Muscle of back (tissue), 11 donors: Measurements from ENCODE around the gene LDLRAD1. TPM values are rescaled to one million over a fixed set of nuclear protein-coding genes. Genes with fewer than 3 reads are reported as not detected.
"Not testable (repeated sequence)": the region's sequence is repeated elsewhere in the genome, so short reads cannot be mapped to it uniquely, and the experiment has no call there.

ENCODE experiments used
- DNase-seq, 3 donors: peaks; one replicate each; pipeline versions ENCODE4 v3.0.0 to v3.0.0-alpha.2; 2013
- polyA plus RNA-seq, 10 donors: library from polyadenylated mRNA; unstranded; fragments of 120-200 nt; gene quantifications; one replicate each; pipeline ENCODE4 v1.2.1, GENCODE V29; 2013; ENCODE audit not compliant: insufficient read length in 10 of 10

LDLRAD1 gene
- polyA plus RNA-seq, 10 donors, result not detected

DNA sequence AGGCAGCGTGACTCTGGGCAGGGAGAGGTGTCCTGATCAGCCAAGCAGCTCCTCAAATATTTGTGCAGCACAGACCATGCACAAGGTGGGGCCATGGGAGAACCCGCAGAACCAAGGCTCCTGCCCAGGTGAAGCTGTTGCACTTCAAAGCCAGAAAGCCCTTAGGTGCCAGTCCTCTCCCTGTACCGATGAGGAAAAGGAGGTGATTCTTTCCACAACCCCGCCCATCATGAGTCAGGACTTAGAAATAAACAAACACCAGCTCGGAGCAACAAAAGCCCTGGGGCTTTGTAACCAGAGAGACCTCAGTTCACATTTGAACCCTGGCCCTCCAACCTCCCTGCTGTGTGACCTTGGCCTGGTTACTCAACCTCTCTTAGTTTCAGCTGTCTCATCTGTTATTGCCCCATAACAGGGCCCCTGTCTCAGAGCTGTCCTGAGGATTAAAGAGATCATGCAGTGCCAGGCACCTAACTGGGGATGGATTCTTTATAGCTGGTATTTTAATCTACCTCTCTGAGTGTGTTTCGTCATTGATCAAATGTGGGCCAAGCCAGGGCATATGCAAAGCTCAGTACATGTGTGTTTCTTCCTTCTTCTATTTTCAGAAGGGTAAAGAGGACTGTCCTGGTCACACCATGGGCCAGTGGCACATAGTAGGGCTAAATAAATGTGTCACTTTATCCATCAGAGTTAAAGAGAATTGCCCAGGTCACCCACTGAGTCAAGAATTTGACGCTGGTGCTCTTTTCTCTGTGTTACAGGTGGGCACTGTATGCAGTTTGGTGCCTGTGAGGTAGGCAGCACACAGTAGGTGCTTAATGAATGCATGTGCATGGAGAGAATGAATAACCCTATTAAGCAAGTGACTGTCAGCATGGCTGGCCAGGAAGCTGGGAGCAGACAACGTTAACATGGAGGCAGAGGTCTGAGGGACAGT is 1.4 kb downstream of the LDLRAD1 start:
- DNase-seq, result no peak

DNA sequence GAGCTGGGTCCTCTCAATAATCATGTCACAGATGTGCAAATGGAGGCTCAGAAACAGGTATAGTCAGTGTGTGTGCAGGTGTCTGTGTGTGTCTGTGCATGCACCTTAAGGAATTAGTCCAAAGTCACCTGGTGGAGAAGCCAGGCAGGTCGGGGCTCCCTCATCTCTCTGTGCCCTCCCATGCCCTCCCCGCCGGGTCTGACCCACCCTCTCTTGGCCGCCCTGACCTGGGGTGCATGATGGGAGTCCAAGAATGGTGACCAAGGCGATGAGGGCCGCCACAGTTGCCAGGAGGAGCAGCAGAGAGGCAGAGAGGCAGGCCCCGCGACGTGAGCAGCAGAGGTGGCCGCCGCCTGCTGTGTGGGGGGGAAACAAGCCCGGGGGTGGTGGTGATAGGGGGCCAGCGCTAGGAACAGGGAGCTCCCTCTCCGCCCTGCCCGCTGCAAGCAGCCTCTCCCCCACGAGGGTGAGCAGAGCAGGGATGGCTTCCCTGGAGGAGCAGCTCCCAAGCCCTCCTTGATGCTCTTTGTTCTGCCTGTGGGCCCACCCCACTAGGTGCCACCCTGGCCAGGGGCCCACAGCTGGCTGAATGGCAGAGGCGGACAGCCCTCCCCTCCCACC is 3.9 kb downstream of the LDLRAD1 start:
- no peak for DNase-seq

DNA sequence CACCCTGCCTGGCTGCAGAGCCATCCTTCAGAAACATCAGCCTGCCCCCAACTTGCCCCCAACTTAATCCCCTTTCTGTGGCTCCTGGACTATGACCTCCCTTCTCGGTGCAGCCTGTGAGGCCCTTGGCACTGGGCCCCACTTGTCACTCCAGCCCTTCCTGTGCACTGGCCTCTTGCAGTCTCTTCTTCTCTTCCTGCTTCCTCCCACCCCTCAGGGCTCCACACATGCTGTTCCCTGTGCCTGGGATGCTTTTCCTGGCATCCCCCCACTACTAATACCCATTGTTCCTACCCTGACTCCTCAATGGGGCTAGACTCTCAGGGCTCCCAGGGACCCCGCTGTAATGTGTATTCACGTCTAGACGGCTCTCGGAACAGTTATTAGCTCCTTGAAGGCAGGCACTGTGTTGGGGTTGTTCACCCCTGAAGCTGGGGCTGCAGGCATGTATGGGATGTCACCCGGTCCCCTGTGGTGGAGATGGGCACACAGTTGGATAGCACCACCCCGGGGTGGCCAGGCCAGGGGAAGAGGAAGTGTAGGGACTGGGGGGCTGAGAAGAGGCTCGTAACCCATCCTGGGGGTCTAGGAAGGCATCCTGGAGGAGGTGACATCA is 4.5 kb downstream of the LDLRAD1 start:
- no peak for DNase-seq

DNA sequence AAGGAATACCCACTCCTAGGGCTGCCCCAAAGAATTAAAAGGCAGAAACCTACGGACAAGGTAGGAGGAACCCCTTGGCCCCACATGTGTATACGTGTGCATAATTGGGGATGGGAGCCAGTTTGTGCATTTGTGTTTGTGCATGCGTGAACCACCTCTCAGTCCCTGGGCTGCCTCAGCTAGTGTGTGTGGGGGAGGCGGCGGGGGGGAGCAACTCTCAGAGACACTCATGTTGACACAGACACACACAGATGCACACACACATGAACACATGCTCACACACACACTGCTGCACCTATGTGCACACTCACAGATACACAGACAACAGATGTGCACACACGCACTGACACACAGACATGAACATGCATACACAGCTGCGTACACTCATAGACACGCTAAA is 5.1 kb downstream of the LDLRAD1 start:
- DNase-seq, result no peak

DNA sequence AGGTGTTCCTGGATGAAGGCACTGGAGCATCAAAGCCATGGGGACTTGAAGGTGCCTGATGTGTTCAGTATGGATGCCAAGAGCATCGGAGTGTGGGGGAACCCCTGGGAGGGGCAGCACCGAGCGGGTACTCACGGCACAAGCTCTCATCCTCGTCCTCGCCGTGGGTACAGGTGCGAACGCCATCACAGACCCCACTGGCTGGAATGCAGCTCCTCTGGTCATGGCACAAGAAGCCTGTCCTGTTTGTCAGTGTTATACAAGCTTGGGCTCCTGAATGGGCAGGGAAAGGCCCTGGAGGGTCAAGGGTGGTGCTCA is 6.0 kb downstream of the LDLRAD1 start:
- DNase-seq, result no peak

DNA sequence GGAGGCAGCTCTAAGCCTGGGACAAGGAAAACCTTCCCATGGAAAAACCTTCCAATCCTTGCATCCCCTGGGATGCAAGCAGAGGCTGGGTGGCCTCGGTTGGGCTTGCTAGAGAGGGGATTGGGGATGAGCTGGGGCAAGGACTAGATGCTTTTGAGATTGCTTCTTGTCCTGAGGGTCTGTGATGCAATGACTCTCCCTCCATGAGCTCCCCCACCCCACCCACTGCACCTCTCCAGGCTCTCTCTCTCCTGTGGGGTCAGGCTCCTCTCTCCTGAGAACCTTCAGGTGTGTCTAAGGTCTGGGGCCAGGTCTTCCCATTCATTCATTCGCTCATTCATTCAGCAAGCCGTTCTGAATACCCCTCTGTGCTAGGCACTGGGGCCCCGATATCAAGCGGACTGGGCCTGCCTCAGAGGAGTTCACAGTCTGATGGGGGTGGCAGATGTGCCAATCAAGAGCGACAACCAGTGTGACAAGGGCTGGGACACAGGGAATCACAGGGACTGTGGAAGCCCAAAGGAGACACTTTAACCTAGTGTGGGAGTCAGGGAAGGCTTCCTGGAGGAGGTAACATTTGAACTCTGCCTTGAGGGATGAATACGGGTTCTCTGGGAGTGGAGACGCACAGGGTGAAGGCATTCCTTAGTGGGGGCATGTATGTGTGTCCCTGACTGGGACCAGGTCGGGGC is 6.5 kb downstream of the LDLRAD1 start:
- no peak for DNase-seq

DNA sequence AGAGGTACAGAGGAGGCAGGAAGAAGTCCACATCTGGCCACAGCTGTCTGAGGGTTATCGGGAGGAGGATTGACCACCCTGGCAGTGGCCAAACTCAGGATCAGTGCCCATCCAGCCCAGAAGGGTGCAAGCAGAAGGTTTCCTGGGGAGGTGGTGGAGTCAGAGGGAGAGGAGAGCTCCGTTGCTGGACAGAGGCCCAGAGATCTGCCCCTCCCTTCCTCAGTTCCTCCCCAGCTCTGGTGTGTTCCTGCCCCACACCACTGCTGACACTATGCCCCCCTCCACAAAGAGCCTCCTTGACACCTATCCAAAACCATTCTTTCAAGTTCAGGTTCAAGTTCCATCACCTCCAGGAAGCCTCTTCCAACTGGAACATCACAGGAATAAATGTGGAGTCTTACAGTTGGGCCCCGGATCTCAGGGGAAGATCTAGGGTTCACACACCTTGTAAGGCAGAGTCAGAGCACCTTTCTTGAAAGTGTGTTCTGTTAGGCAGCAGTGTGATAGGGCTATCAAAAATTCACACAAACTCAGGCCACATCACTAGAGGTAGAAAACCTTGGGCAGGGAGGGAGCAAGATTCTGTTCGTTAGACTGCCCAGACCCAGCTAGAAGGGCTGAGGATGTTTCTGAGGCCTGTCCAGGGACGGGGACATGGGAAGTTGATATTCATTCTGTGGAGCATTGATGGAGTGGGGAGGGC is 7.4 kb downstream of the LDLRAD1 start:
- DNase-seq, result no peak

DNA sequence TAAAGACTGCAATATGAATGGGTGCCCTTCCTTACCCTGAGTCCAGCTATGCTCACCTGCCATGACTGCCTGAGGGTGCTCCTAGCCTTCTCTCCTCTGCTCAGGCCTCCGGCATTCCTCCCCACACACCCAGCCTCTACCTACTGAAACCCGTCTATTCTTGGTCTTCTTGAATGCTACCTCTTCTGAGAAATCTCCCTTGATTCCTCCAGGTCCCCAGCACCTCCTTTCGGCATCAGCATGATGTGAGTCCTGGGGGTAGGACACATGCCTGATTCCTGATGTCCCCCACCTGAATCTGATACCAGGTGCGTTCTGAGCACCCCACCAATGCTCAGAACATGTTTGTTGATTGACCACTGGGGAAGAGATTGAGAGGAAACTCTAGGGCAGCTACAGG is 8.6 kb downstream of the LDLRAD1 start:
- DNase-seq, result no peak

DNA sequence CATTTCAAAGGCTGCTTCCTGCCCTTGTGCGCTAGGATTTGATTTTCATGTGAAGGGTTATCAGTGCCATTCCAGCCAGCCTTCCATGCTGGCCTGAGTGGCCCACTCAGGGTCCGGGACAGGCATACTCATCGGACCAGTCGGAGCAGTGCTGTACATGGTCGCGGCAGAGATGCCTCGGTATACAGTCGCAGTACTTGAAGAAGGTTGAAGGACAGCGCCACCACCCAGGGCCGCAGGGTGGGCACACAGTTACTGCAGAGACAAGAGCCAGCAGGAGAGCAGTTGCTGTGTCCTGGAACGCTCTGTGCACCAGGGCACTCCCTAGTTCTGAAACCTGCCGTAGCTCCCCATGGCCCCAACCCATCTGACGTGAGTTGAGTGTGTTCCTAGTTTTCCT is 9.1 kb downstream of the LDLRAD1 start:
- no peak for DNase-seq

DNA sequence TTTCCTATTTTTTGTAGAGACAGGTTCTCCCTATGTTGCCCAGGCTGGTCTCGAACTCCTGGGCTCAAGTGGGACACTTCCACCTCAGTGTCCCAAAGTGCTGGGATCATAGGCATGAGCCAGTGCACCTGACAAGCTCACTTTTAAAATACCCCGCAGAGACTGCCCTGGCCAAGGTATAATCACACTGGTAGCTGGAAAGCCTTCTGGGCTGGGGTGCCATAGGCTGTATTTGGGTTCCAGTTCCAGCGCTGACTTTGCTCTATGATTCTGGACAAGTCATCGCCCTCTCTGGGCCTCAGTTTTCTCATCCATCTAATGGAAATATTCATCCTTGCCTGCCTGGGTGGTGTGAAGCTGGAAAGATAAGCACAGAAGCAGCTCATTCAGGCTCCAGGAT is 10.4 kb downstream of the LDLRAD1 start:
- no peak for DNase-seq

DNA sequence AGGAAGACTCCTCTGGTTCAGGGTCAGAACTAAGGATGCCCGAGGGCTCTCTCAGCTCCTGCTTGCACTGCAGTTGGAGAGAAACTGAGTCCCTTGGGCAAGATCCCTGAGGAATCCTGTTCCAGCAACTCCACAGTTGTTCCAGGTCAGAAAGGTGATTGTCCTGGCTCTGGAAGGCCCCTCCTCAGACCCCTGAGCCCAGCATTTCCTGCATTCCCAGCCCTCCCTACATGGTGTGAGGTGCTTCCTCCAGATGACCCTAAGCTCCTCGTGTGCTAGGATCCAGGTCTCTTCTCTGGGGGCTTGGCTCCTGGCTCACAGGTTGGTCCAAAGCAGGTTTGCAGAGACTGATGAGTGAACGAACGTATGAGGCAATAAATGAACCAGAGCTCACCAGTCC is 11.5 kb downstream of the LDLRAD1 start:
- no peak for DNase-seq

DNA sequence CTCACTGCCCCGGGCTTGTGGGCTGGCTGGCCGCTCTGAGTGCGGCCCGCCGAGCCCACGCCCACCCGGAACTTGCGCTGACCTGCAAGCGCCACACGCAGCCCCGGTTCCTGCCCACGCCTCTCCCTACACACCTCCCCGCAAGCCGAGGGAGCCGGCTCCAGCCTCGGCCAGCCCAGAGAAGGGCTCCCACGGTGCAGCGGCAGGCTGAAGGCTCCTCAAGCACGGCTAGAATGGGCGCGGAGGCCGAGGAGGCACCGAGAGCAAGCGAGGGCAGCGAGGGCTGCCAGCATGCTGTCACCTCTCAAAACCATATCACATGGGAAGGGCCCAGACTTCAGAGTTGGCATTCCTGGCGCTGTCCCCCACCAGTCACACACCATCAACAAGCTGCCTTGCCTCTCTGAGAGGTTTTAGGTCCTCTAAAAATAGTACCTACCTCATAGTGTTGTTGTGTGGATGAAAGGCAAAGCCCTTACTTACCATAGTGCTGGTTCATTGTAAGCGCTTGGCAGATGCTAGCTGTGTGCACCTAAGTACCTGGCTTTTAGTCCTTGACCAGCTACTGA is 13.4 kb downstream of the LDLRAD1 start:
- DNase-seq, result no peak

DNA sequence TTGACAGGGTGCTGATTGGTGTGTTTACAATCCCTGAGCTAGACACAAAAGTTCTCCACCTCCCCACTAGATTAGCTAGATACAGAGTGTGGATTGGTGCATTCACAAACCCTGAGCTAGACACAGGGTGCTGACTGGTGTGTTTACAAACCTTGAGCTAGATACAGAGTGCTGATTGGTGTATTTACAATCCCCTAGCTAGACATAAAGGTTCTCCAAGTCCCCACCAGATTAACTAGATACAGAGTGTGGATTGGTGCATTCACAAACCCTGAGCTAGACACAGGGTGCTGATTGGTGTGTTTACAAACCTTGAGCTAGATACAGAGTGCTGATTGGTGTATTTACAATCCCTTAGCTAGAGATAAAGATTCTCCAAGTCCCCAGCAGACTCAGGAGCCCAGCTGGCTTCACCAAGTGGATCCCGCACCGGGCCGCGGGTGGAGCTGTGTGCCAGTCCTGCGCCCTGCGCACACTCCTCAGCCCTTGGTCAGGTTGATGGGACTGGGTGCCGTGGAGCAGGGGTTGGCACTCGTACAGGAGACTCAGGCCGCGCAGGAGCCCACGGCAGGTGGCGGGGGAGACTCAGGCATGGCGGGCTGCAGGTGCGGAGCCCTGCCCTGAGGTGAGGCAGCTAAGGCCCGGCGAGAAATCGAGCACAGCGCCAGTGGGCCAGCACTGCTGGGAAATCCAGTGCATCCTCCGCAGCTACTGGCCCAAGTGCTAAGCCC is 14.1 kb downstream of the LDLRAD1 start:
- not testable (repeated sequence) for DNase-seq

DNA sequence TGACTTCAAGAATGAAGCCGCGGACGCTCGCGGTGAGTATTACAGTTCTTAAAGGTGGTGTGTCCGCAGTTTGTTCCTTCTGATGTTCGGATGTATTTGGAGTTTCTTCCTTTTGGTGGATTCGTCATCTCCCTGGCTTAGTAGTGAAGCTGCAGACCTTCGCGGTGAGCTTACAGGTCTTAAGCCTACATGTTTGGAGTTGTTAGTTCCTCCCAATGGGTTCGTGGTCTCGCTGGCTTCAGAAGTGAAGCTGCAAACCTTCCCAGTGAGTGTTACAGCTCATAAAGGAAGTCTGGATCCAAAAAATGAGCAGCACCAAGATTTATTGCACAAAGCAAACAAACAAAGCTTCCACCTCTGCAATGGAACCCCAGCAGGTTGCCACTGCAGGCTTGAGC is 14.7 kb downstream of the LDLRAD1 start:
- DNase-seq, result no peak

DNA sequence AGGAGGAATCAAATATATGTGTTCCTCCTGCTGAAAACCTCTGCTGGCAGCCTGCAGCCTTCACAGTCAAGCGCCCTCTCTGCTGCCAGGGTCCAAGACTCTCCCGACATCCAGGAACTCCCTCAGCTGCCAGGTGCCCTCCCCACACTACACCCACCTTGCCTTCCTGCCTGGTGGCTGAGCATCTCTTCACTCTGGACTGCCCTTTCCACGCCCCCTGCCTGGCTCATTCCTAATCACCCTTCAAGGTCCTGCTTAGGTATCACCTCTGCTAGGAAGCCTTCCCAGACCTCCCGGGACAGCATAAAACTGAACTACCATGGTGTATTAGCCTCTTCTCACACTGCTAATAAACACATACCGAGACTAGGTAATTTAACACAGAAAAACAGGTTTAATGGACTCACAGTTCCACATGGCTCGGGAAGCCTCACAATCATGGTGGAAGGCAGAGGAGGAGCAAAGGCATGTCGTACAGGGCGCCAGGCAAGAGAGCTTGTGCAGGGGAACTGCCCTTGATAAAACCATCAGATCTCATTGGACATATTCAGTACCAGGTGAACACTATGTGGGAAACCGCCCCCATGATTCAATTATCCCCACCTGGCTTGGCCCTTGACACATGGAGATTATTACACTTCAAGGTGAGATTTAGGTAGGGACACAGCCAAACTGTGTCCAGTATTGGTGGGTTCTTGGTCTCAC is 15.3 kb downstream of the LDLRAD1 start:
- no peak for DNase-seq

DNA sequence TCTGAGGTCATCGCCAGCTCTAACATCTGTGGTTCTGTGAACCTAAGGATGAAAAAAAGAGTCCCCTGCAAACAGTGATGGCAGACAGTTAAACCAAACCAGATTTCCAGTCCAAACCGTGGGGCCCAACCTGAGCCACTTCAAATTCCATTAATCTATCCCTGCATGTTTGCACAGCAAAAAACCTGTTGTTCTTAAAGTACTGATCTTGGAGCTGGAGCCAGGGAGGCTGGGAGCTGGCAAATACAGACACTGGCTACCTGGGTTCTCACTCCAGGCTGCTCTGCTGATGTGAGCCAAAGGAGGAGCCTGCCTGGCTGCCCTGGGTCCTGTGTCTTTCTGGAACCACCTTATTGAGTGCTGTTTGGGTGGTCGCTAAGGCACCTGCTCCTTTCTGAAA is 16.4 kb downstream of the LDLRAD1 start:
- DNase-seq, result no peak

DNA sequence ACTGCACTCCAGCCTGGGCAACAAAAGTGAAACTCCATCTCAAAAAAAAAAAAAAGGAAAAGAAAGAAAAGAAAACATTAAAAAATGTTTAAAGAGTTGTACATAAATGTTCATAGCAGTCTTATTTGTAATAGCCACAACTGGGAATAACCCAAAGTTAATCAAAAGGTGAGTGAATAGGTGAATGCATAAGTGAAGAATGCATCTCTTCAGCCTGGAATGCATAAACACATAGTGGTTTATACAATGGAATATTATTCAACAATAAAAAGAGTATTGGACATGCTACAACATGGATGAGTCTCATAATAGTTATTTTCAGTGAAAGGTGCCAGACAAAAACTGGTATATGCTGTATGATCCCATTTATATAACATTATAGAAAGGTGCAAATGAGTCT is 18.1 kb downstream of the LDLRAD1 start:
- no peak for DNase-seq

DNA sequence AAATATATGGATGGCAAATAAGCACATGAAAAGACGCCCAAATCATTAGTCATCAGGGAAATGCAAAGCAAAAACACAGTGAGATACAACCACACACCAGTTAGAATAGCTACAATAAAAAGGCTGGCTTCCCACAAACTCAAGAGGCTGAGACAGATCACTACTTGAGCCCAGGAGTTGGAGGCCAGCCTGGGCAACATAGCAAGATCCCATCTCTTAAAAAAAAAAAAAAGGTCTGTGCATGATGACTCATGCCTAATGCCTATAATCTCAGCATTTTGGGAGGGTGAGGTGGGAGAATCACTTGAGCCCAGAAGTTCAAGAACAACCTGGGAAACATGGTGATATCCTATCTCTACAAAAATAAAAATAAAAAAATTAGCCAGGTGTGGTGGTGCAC is 19.8 kb downstream of the LDLRAD1 start:
- DNase-seq, result no peak

DNA sequence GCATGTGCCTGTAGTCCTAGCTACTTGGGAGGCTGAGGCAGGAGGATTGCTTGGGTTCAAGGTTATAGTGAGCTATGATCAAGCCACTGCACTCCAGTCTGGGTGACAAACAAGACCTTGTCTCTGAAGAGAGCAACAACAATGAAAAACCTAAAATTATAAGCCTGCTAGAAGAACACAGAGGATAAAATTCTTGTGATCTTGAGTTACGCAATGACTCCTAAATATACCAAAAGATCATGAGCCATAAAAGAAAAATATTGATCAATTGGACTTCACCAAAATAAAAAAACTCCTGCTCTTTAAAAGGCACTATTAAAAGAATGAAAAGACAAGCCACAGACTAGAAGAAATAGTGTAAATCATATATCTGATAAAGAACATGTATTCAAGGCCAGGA is 22.3 kb downstream of the LDLRAD1 start:
- no peak for DNase-seq

DNA sequence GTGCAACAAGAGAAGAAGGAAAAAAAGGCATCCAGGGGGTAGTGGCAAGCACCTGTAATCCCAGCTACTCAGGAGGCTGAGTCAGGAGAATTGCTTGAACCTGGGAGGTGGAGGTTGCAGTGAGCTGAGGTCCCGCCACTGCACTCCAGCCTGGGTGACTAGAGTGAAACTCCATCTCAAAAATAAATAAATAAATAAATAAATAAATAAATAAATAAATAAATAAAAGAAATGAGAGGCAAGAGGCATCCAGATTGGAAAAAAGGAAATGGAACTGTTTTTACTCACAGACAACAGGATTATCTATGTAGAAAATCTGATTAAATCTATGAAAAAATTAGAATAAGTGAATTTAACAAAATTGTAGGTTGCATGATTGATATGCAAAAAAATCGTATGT is 23.5 kb downstream of the LDLRAD1 start:
- not testable (repeated sequence) for DNase-seq
